ENCODE data around the gene GNPDA1. TPM values are rescaled to one million over a fixed set of nuclear protein-coding genes. Genes with fewer than 3 reads are reported as not detected.

Gene GNPDA1
- polyA plus RNA-seq, 3 donors = 14.6 to 47.6 (median 24.3) TPM

GRCh38 chr5:141951332-141951781 is 61.5 kb downstream of the GNPDA1 start:
- Histone ChIP-seq H3K36me3 (replicated peaks in 1 of 2; ENCODE audit: control insufficient read depth in 1 of 2, insufficient read depth in 2 of 2, low read length in 2 of 2) (no peaks in the 10 kb centered on the region), H3K4me3 (replicated peaks in 1 of 3; ENCODE audit: low read depth in 2 of 3, low read length in 3 of 3) (no peak overlapping the region), H3K27me3 (ENCODE audit: control insufficient read depth in 2 of 2, insufficient read depth in 2 of 2, low read length in 2 of 2) (no peaks in the 10 kb centered on the region), H3K4me2 (replicated peaks; ENCODE audit: extremely low read depth, low read length, poor library complexity, severe bottlenecking) (no peak overlapping the region), H4K20me1 (ENCODE audit: insufficient read depth, low read length) (no peaks in the 10 kb centered on the region), H3K9ac (ENCODE audit: insufficient read depth, low read length, poor library complexity, severe bottlenecking) (no peak overlapping the region), H3K9me3 (replicated peaks in 1 of 2; ENCODE audit: control insufficient read depth in 1 of 2, insufficient read depth in 1 of 2, low read length in 2 of 2) (no peaks in the 10 kb centered on the region), H3K4me1 (ENCODE audit: control insufficient read depth in 1 of 2, insufficient read depth in 2 of 2, low read length in 2 of 2) (peaks cover 20 to 23% of the 10 kb centered on the region in 2 donors), H3K27ac (ENCODE audit: low read depth in 1 of 2, low read length in 2 of 2) (no peak overlapping the region), H3K79me2 (ENCODE audit: insufficient read depth, low read length) (no peaks in the 10 kb centered on the region), H2AFZ (ENCODE audit: insufficient read depth, low read depth, low read length, poor library complexity, severe bottlenecking) (no peak overlapping the region)
- Mint-ChIP-seq H3K4me1 (peaks cover 37% of the 10 kb centered on the region), H3K4me3 (peak overlapping the region in 1 of 2 donors; percentile 28), H3K36me3 (peaks cover under 1 to 8% of the 10 kb centered on the region in 2 donors), H3K9me3 (no peaks in the 10 kb centered on the region), H3K27me3 (ENCODE audit: low read depth in 3 of 3) (peaks cover 2 to 15% (median 4%) of the 10 kb centered on the region in 3 donors), H3K27ac (no peak overlapping the region)
- no peak for DNase-seq
- TF ChIP-seq, protein P1, sequence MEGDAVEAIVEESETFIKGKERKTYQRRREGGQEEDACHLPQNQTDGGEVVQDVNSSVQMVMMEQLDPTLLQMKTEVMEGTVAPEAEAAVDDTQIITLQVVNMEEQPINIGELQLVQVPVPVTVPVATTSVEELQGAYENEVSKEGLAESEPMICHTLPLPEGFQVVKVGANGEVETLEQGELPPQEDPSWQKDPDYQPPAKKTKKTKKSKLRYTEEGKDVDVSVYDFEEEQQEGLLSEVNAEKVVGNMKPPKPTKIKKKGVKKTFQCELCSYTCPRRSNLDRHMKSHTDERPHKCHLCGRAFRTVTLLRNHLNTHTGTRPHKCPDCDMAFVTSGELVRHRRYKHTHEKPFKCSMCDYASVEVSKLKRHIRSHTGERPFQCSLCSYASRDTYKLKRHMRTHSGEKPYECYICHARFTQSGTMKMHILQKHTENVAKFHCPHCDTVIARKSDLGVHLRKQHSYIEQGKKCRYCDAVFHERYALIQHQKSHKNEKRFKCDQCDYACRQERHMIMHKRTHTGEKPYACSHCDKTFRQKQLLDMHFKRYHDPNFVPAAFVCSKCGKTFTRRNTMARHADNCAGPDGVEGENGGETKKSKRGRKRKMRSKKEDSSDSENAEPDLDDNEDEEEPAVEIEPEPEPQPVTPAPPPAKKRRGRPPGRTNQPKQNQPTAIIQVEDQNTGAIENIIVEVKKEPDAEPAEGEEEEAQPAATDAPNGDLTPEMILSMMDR (IDR thresholded peaks at IDR 0.05) = peak; percentile 31
- 65% methylated on average over 2 of the region's 9 CpGs for WGBS (ENCODE audit: insufficient coverage)
- intact Hi-C loops (cut with micrococcal nuclease) = no loop called here

Other genes starting within 250 kb of the GNPDA1 start
- gene PCDH1, start 134.6 kb downstream of the GNPDA1 start, polyA plus RNA-seq = not detected
- gene DELE1, start 89.2 kb downstream of the GNPDA1 start, polyA plus RNA-seq = 100 to 1,000 TPM in 1 of 3 donors, 10 to 100 TPM in 2; 47.3 to 140 (median 49.6) TPM
- gene PCDH12, start 54.8 kb downstream of the GNPDA1 start, polyA plus RNA-seq = 1 to 10 TPM in 1 of 3 donors, under 1 TPM in 2; 0.20 to 1.2 (median 0.90) TPM
- 10 to 100 TPM in 2 of 3 donors, 1 to 10 TPM in 1; 9.7 to 52.8 (median 31.2) TPM for gene RNF14, start 43.9 kb downstream of the GNPDA1 start, polyA plus RNA-seq
- 10 to 100 TPM; 18.4 to 44.4 (median 44.0) TPM for gene NDFIP1, start 95.8 kb upstream of the GNPDA1 start, polyA plus RNA-seq